Neutrophil (primary cell): ENCODE results near the gene GRIA1.

Experiments
- H3K27ac ChIP-seq: fragments of 200-600 bp; sonication (generic); 2 replicates; pipeline ENCODE4 v1.5.1; 2016; ENCODE audit warnings: mild to moderate bottlenecking, moderate library complexity
- H3K27me3 ChIP-seq: fragments of 200-600 bp; sonication (generic); 2 replicates; pipeline ENCODE4 v1.6.0; 2016; ENCODE audit warnings: mild to moderate bottlenecking
- H3K36me3 ChIP-seq: fragments of 200-600 bp; sonication (generic); 2 replicates; pipeline ENCODE4 v1.5.1; 2017
- H3K4me1 ChIP-seq, 2 experiments: fragments of 200-600 bp in 1 of 2; sonication (generic) in 1 of 2; 1 replicate in 1 of 2; 2 replicates in 1 of 2; pipeline versions ENCODE4 v1.5.1 to v1.6.1; 2013 to 2016; ENCODE audit warnings: low read depth in 1 of 2, low read length in 1 of 2, mild to moderate bottlenecking in 1 of 2, moderate library complexity in 1 of 2; ENCODE audit not compliant: control insufficient read depth in 1 of 2, insufficient read depth in 1 of 2
- H3K4me3 ChIP-seq, 2 experiments: fragments of 200-600 bp in 1 of 2; sonication (generic) in 1 of 2; 1 replicate in 1 of 2; 2 replicates in 1 of 2; pipeline ENCODE4 v1.5.1; 2013 to 2016; ENCODE audit warnings: low read depth in 1 of 2, low read length in 1 of 2, mild to moderate bottlenecking in 1 of 2, moderate library complexity in 1 of 2
- H3K9me3 ChIP-seq: fragments of 200-600 bp; sonication (generic); 2 replicates; pipeline ENCODE4 v1.5.1; 2016
- CTCF ChIP-seq: fragments of 200-600 bp; sonication (generic); IDR thresholded peaks from 2 replicates; pipeline ENCODE4 v1.5.1; 2016; ENCODE audit warnings: antibody characterized with exemption

Gene GRIA1

GRCh38 chr5:153809166-153809565, 318.7 kb downstream of the GRIA1 start:
- Histone ChIP-seq H3K4me1 (no peaks in the 10 kb centered on the region), H3K27me3 (no peaks in the 10 kb centered on the region), H3K4me3 (no peak overlapping the region), H3K27ac (no peak overlapping the region), H3K9me3 (no peaks in the 10 kb centered on the region), H3K36me3 (no peaks in the 10 kb centered on the region)
- TF ChIP-seq CTCF: no peak

- no peak overlapping the region for H3K27ac ChIP-seq
- no peak for TF ChIP-seq CTCF
- no peak overlapping the region for H3K4me3 ChIP-seq
- H3K4me1 ChIP-seq: no peaks in the 10 kb centered on the region
- no peaks in the 10 kb centered on the region for H3K27me3 ChIP-seq
- H3K9me3 ChIP-seq: no peaks in the 10 kb centered on the region
- H3K36me3 ChIP-seq: no peaks in the 10 kb centered on the region
Observed at GRCh38 chr5:153813901-153814300, 323.4 kb downstream of the GRIA1 start.

- no peak overlapping the region for H3K4me3 ChIP-seq
- no peak for TF ChIP-seq CTCF
- H3K27ac ChIP-seq: no peak overlapping the region
- no peaks in the 10 kb centered on the region for H3K27me3 ChIP-seq
- no peaks in the 10 kb centered on the region for H3K9me3 ChIP-seq
- H3K36me3 ChIP-seq: no peaks in the 10 kb centered on the region
- no peaks in the 10 kb centered on the region for H3K4me1 ChIP-seq
Observed at GRCh38 chr5:153816870-153817269, 326.4 kb downstream of the GRIA1 start.

GRCh38 chr5:153818626-153819025, 328.2 kb downstream of the GRIA1 start:
- TF ChIP-seq CTCF: no peak
- no peak overlapping the region for H3K27ac ChIP-seq
- no peaks in the 10 kb centered on the region for H3K27me3 ChIP-seq
- H3K9me3 ChIP-seq: no peaks in the 10 kb centered on the region
- no peaks in the 10 kb centered on the region for H3K4me1 ChIP-seq
- no peak overlapping the region for H3K4me3 ChIP-seq
- no peaks in the 10 kb centered on the region for H3K36me3 ChIP-seq

GRCh38 chr5:153823036-153823435, 332.6 kb downstream of the GRIA1 start:
- no peaks in the 10 kb centered on the region for H3K4me1 ChIP-seq
- H3K9me3 ChIP-seq: no peaks in the 10 kb centered on the region
- H3K27me3 ChIP-seq: no peaks in the 10 kb centered on the region
- no peaks in the 10 kb centered on the region for H3K36me3 ChIP-seq
- no peak overlapping the region for H3K4me3 ChIP-seq
- TF ChIP-seq CTCF: no peak
- H3K27ac ChIP-seq: no peak overlapping the region

- Histone ChIP-seq H3K9me3 (no peaks in the 10 kb centered on the region), H3K27ac (no peak overlapping the region), H3K36me3 (no peaks in the 10 kb centered on the region), H3K27me3 (no peaks in the 10 kb centered on the region), H3K4me3 (no peak overlapping the region), H3K4me1 (no peaks in the 10 kb centered on the region)
- no peak for TF ChIP-seq CTCF
Observed at GRCh38 chr5:153824909-153825308, 334.4 kb downstream of the GRIA1 start.
